IMR-90 (cell line): ENCODE data around the gene METRNL. TPM values are rescaled to one million over a fixed set of nuclear protein-coding genes. Genes with fewer than 3 reads are reported as not detected.

Experiments used
- ATAC-seq: fragments of 200-7000 bp; cut with Tn5 transposase; 2 replicates; pipeline ENCODE4 v1.9.1; 2020; ENCODE audit warnings: low read depth, mild to moderate bottlenecking, moderate library complexity
- BruUV-seq: library from RNA; stranded (reverse); fragments of 400-500 nt; replicated peaks from 2 replicates; lab custom pipeline; 2021; lab: Mats Ljungman, UMichigan
- CTCF ChIA-PET: fragments of 300-600 bp; formaldehyde crosslinking; extraction: SDS; loops from one replicate; lab custom pipeline; 2021; ENCODE audit warnings: antibody characterized with exemption; lab: Yijun Ruan, JAX
- POLR2A ChIA-PET: fragments of 300-600 bp; sonication (Branson Sonifier 250); formaldehyde crosslinking; loops from one replicate; lab custom pipeline; 2022; ENCODE audit warnings: antibody characterized with exemption; ENCODE audit not compliant: unreplicated experiment; lab: Charles Lee
- DNase-seq: peaks from one replicate; pipeline ENCODE4 v3.0.0; 2013
- H2AFZ ChIP-seq: replicated peaks from 2 replicates; pipeline ENCODE3; 2013; ENCODE audit warnings: low read length, mild to moderate bottlenecking; ENCODE audit not compliant: poor library complexity
- H2AK5ac ChIP-seq: 2 replicates; pipeline ENCODE4 v1.6.1; 2013; ENCODE audit warnings: low read depth, low read length, inconsistent platforms
- H2AK9ac ChIP-seq: replicated peaks from 2 replicates; pipeline ENCODE3; 2013; ENCODE audit warnings: mild to moderate bottlenecking, low read depth, low read length, moderate library complexity; ENCODE audit not compliant: poor library complexity
- H2BK120ac ChIP-seq: 2 replicates; pipeline ENCODE4 v1.6.1; 2013; ENCODE audit warnings: low read depth, low read length, inconsistent platforms
- H2BK15ac ChIP-seq: 3 replicates; pipeline ENCODE4 v1.6.1; 2013; ENCODE audit warnings: low read depth, low read length, inconsistent platforms
- H2BK20ac ChIP-seq: 2 replicates; pipeline ENCODE4 v1.6.1; 2013; ENCODE audit warnings: low read depth, mild to moderate bottlenecking, inconsistent platforms, low read length, moderate library complexity
- H2BK5ac ChIP-seq: 2 replicates; pipeline ENCODE4 v1.6.1; 2013; ENCODE audit warnings: mild to moderate bottlenecking, low read depth, low read length, inconsistent platforms; ENCODE audit not compliant: poor library complexity, severe bottlenecking
- H3K14ac ChIP-seq: replicated peaks from 2 replicates; pipeline ENCODE4 v1.6.1; 2013; ENCODE audit warnings: low read depth, low read length, inconsistent platforms
- H3K18ac ChIP-seq: 2 replicates; pipeline ENCODE4 v1.6.1; 2013; ENCODE audit warnings: low read depth, low read length, control low read depth
- H3K23ac ChIP-seq: 2 replicates; pipeline ENCODE4 v1.6.1; 2013; ENCODE audit warnings: low read depth, low read length, inconsistent platforms
- H3K27ac ChIP-seq: 2 replicates; pipeline ENCODE4 v1.5.1; 2013; ENCODE audit warnings: mild to moderate bottlenecking, control low read depth, low read length; ENCODE audit not compliant: insufficient read depth
- H3K27me3 ChIP-seq: 2 replicates; pipeline ENCODE4 v1.6.1; 2013; ENCODE audit warnings: low read length; ENCODE audit not compliant: control insufficient read depth, insufficient read depth
- H3K36me3 ChIP-seq: 2 replicates; pipeline ENCODE4 v1.6.1; 2013; ENCODE audit warnings: low read length, mixed read lengths; ENCODE audit not compliant: control insufficient read depth, insufficient read depth
- H3K4ac ChIP-seq: 2 replicates; pipeline ENCODE4 v1.6.1; 2013; ENCODE audit warnings: low read depth, low read length, inconsistent platforms
- H3K4me1 ChIP-seq: 2 replicates; pipeline ENCODE4 v1.6.1; 2013; ENCODE audit warnings: low read length, mixed read lengths; ENCODE audit not compliant: control insufficient read depth, insufficient read depth
- H3K4me2 ChIP-seq: 2 replicates; pipeline ENCODE4 v1.6.1; 2013; ENCODE audit warnings: low read depth, mild to moderate bottlenecking, control low read depth, low read length, moderate library complexity
- H3K4me3 ChIP-seq: 2 replicates; pipeline ENCODE4 v1.5.1; 2013; ENCODE audit warnings: low read depth, mild to moderate bottlenecking, control low read depth, low read length, moderate library complexity; ENCODE audit not compliant: insufficient read depth
- H3K56ac ChIP-seq: 2 replicates; pipeline ENCODE4 v1.6.1; 2013; ENCODE audit warnings: low read length, inconsistent platforms; ENCODE audit not compliant: insufficient read depth; ENCODE audit errors: extremely low read depth
- H3K79me1 ChIP-seq, 2 experiments: 2 replicates each; pipeline ENCODE4 v1.6.1; 2013; ENCODE audit warnings: low read length in 2 of 2, inconsistent platforms in 1 of 2, low read depth in 1 of 2
- H3K9ac ChIP-seq: 2 replicates; pipeline ENCODE4 v1.6.1; 2013; ENCODE audit warnings: low read depth, low read length, control low read depth
- H3K9me1 ChIP-seq: 2 replicates; pipeline ENCODE4 v1.6.1; 2013; ENCODE audit warnings: low read length, inconsistent platforms; ENCODE audit not compliant: insufficient read depth
- H3K9me3 ChIP-seq: 2 replicates; pipeline ENCODE4 v1.6.1; 2013; ENCODE audit warnings: low read length; ENCODE audit not compliant: control insufficient read depth, insufficient read depth
- H4K20me1 ChIP-seq: 2 replicates; pipeline ENCODE4 v1.6.1; 2013; ENCODE audit warnings: low read length, inconsistent platforms; ENCODE audit not compliant: insufficient read depth
- H4K5ac ChIP-seq: 2 replicates; pipeline ENCODE4 v1.6.1; 2013; ENCODE audit warnings: mild to moderate bottlenecking, low read depth, low read length, control low read depth
- H4K8ac ChIP-seq, 2 experiments: 2 replicates each; pipeline ENCODE4 v1.6.1; 2013; ENCODE audit warnings: low read depth in 2 of 2, low read length in 2 of 2, control low read depth in 1 of 2, inconsistent platforms in 1 of 2
- H4K91ac ChIP-seq: 2 replicates; pipeline ENCODE4 v1.6.1; 2013; ENCODE audit warnings: low read depth, low read length, inconsistent platforms; ENCODE audit not compliant: insufficient read depth
- BHLHE40 ChIP-seq: fragments of 150-350 bp; IDR thresholded peaks from 2 replicates; pipeline ENCODE4 v1.6.1; 2016; ENCODE audit warnings: mild to moderate bottlenecking, low read depth, low read length
- MAZ ChIP-seq: IDR thresholded peaks from 2 replicates; pipeline ENCODE4 v1.6.1; 2012; ENCODE audit warnings: low read depth, mild to moderate bottlenecking, low read length, improper control_type of control experiment, moderate library complexity, borderline replicate concordance
- POLR2A ChIP-seq: IDR thresholded peaks from 2 replicates; pipeline ENCODE4 v1.6.1; 2012; ENCODE audit warnings: mild to moderate bottlenecking, low read depth, low read length
- SMC3 ChIP-seq: fragments of 150-350 bp; IDR thresholded peaks from 2 replicates; pipeline ENCODE4 v1.6.1; 2016; ENCODE audit warnings: low read depth, mild to moderate bottlenecking, antibody characterized with exemption, low read length, moderate library complexity
- WGBS, 2 experiments: methylation state at CpG; one replicate each; pipeline versions ENCODE4 v1.1.5 to v1.1.7; 2013; ENCODE audit warnings: missing lambda C conversion rate in 2 of 2; ENCODE audit not compliant: insufficient read length in 1 of 2; ENCODE audit errors: extremely low coverage in 2 of 2; 5-methylcytosine and 5-hydroxymethylcytosine counted together
- dilution Hi-C: fragments of 300-500 bp; cut with HindIII; formaldehyde crosslinking; loops from one replicate; pipeline ENCODE4 v1.14.3; 2018; ENCODE audit warnings: low sequenced_read_pairs; ENCODE audit not compliant: unreplicated experiment
- in situ Hi-C: fragments of 300-500 bp; cut with MboI; formaldehyde crosslinking; loops from 3 replicates; pipeline ENCODE4 v1.14.3; 2019; ENCODE audit warnings: low sequenced_read_pairs, inconsistent platforms, mixed read lengths
- intact Hi-C: fragments of 100-400 bp; cut with micrococcal nuclease; formaldehyde crosslinking; loops from 2 replicates; pipeline ENCODE4 v1.10.0; 2022
- polyA plus RNA-seq, 3 experiments: library from polyadenylated mRNA; depleted of rRNA; stranded (reverse); fragments of >200 nt; gene quantifications; 2 replicates each; pipeline ENCODE4 v1.2.3, GENCODE V29; 2012; ENCODE audit warnings: low replicate concordance in 1 of 3
- total RNA-seq: library from RNA; depleted of rRNA; stranded (reverse); fragments of >200 nt; gene quantifications from 2 replicates; pipeline ENCODE4 v1.2.3, GENCODE V29; 2012

Gene METRNL
- total and polyA plus RNA-seq, 2 of the 4 experiments (the other 2 are of a cell fraction), result 17.9 to 48.2 TPM

- Histone ChIP-seq H2AK9ac (no peak overlapping the region), H3K36me3 (peaks cover 14% of the 10 kb centered on the region; the same call in 1 of the 2 replicates), H3K9ac (peak overlapping the region; percentile 53; the same call in 1 of the 2 replicates), H3K18ac (no peak overlapping the region), H4K91ac (no peak overlapping the region), H2BK20ac (no peak overlapping the region), H3K9me3 (no peaks in the 10 kb centered on the region), H3K4me2 (no peak overlapping the region), H2AK5ac (no peak overlapping the region), H4K8ac (no peak overlapping the region), H3K14ac (no peak overlapping the region), H3K79me1 (peaks cover 4 to 37% of the 10 kb centered on the region in 2 experiments; a peak in 2 of 4 replicates), H3K9me1 (peaks cover 29% of the 10 kb centered on the region), H3K4me1 (peaks cover 38% of the 10 kb centered on the region), H2BK15ac (no peak overlapping the region), H4K5ac (no peak overlapping the region), H3K4ac (peak overlapping the region; percentile 27; the same call in 1 of the 2 replicates), H3K23ac (no peak overlapping the region), H3K27ac (peak overlapping the region; percentile 49; the same call in 1 of the 2 replicates), H2AFZ (peak overlapping the region; percentile 81), H4K20me1 (peaks cover 44% of the 10 kb centered on the region), H3K56ac (no peak overlapping the region), H3K4me3 (peak overlapping the region; percentile 64), H2BK5ac (peak overlapping the region; percentile 99), H3K27me3 (peaks cover 9% of the 10 kb centered on the region; the same call in 1 of the 2 replicates), H2BK120ac (no peak overlapping the region)
- ATAC-seq (no peak), DNase-seq (no peak)
- WGBS, 2 experiments, result 0% methylated on average over 23 of the region's 44 CpGs; no CpG with 5 or more reads in 1 of the 2 experiments
- in situ Hi-C loops (no loop called here), intact Hi-C loops (no loop called here), dilution Hi-C loops (no loop called here)
- POLR2A ChIA-PET, result interaction anchor here (0.6 kb wide), 2 partner anchors 32 to 1566 kb away, joined by 5 read pairs; no protein-coding TSS in a partner anchor
- CTCF ChIA-PET, result no interaction called here
- TF ChIP-seq BHLHE40 (no peak), POLR2A (peak; percentile 64), SMC3 (no peak), MAZ (no peak)
- BruUV-seq, result no TSS peak
These were observed 1.1 kb downstream of the METRNL start for GRCh38 chr17:83080579-83080857.
